ENCODE data around the gene C6orf136. TPM values are rescaled to one million over a fixed set of nuclear protein-coding genes. Genes with fewer than 3 reads are reported as not detected.

C6orf136 gene
- total RNA-seq, 2 donors from 2014 or later = 17.9 to 24.3 TPM

GRCh38 chr6:30690403-30691207 lies 43.7 kb downstream of the C6orf136 start, which contains the start of gene NRM:
NRM (minus strand) TSS chr6:30690984; CDS start chr6:30690974, 10 bp downstream.
- Histone ChIP-seq H3K4me1 (ENCODE audit: control insufficient read depth, insufficient read depth, low read length) (no peaks in the 10 kb centered on the region), H3K4me3 (ENCODE audit: low read length) (peak within 1 kb of the TSS; percentile 94), H3K27me3 (ENCODE audit: control insufficient read depth, insufficient read depth, low read length, poor library complexity, severe bottlenecking) (no peaks in the 10 kb centered on the region), H3K27ac (ENCODE audit: low read depth, low read length) (peak within 1 kb of the TSS; percentile 61), H3K36me3 (ENCODE audit: control insufficient read depth, insufficient read depth, low read length) (no peaks in the 10 kb centered on the region), H3K9ac (ENCODE audit: extremely low read depth, low read length, poor library complexity, severe bottlenecking) (peak within 1 kb of the TSS; percentile 32), H3K9me3 (ENCODE audit: control insufficient read depth, low read length) (no peaks in the 10 kb centered on the region)
- Mint-ChIP-seq H3K4me1 (peaks cover 34% of the 10 kb centered on the region), H3K27ac (peak within 1 kb of the TSS; percentile 82), H3K4me3 (peak within 1 kb of the TSS; percentile 78), H3K36me3 (ENCODE audit: low read depth) (peaks cover 4% of the 10 kb centered on the region), H3K27me3 (ENCODE audit: insufficient read depth) (no peaks in the 10 kb centered on the region), H3K9me3 (no peaks in the 10 kb centered on the region)
- TF ChIP-seq, protein P1, sequence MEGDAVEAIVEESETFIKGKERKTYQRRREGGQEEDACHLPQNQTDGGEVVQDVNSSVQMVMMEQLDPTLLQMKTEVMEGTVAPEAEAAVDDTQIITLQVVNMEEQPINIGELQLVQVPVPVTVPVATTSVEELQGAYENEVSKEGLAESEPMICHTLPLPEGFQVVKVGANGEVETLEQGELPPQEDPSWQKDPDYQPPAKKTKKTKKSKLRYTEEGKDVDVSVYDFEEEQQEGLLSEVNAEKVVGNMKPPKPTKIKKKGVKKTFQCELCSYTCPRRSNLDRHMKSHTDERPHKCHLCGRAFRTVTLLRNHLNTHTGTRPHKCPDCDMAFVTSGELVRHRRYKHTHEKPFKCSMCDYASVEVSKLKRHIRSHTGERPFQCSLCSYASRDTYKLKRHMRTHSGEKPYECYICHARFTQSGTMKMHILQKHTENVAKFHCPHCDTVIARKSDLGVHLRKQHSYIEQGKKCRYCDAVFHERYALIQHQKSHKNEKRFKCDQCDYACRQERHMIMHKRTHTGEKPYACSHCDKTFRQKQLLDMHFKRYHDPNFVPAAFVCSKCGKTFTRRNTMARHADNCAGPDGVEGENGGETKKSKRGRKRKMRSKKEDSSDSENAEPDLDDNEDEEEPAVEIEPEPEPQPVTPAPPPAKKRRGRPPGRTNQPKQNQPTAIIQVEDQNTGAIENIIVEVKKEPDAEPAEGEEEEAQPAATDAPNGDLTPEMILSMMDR (conservative IDR thresholded peaks at IDR 0.05) = no peak
- peak; percentile 93 for DNase-seq
- 1 to 3% methylated on average over 24 to 40 of the region's 40 CpGs for WGBS, 2 experiments (ENCODE audit: insufficient coverage in 1 of 2, insufficient read length in 1 of 2)

DNA sequence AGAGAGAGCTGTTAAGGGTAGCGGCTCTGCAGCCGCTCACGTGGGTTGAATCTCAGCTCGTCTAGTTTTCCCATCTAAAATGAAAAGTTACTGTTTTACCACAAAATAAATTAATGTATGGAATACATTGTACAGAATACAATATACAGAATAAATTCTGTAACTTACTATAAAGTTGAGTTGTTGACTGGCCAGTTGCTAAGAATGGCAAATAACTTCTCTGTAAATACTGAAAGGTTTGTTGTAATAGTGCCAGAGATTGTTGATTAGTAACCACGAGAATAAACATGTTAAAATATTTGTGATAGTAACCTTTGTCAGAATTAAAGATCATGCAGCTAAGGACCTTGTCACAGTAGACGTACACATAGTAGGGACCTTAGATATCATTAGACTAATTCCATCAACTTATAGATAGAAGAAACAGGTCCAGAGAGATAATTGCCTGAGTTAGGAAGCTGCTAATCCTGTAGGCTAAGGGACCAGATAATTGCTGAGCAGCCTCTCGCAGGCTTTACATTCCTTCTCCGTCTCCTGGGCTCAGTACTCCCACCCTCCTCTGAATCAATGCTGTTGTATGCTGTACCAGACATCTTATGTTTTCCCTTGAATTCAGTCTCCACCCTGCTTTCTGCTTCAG lies 44.4 kb downstream of the C6orf136 start:
- WGBS, 2 experiments (ENCODE audit: insufficient coverage in 1 of 2, insufficient read length in 1 of 2) = 22 to 56% methylated on average over 3 to 8 of the region's 8 CpGs
- Mint-ChIP-seq H3K9me3 (no peaks in the 10 kb centered on the region), H3K27me3 (ENCODE audit: insufficient read depth) (no peaks in the 10 kb centered on the region), H3K4me1 (peaks cover 34% of the 10 kb centered on the region), H3K4me3 (peak overlapping the region; percentile 78), H3K27ac (peak overlapping the region; percentile 82), H3K36me3 (ENCODE audit: low read depth) (peaks cover 4% of the 10 kb centered on the region)
- Histone ChIP-seq H3K36me3 (ENCODE audit: control insufficient read depth, insufficient read depth, low read length) (no peaks in the 10 kb centered on the region), H3K9ac (ENCODE audit: extremely low read depth, low read length, poor library complexity, severe bottlenecking) (peak overlapping the region; percentile 32), H3K4me1 (ENCODE audit: control insufficient read depth, insufficient read depth, low read length) (no peaks in the 10 kb centered on the region), H3K9me3 (ENCODE audit: control insufficient read depth, low read length) (no peaks in the 10 kb centered on the region), H3K4me3 (ENCODE audit: low read length) (peak overlapping the region; percentile 94), H3K27ac (ENCODE audit: low read depth, low read length) (peak overlapping the region; percentile 44), H3K27me3 (ENCODE audit: control insufficient read depth, insufficient read depth, low read length, poor library complexity, severe bottlenecking) (no peaks in the 10 kb centered on the region)
- DNase-seq = no peak
- TF ChIP-seq, protein P1 (conservative IDR thresholded peaks at IDR 0.05) = no peak

DNA sequence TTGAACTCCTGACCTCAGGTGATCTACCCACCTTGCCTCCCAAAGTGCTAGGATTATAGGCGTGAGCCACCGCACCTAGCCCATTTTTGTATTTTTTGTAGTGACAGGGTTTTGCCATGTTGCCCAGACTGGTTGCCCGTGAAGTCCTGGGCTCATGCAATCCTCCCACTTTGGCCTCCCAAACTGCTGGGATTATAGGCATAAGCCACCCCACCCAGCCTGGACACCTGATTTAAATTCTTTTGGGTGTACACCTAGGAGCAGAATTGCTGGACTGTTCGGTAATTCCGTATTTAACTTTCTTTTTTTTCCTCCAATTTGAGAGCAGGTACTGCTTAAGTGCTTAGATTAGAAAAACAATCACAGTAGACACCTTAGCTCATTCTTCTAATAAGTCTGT lies 49.5 kb downstream of the C6orf136 start:
- 93 to 96% methylated on average over 5 of the region's 5 CpGs for WGBS, 2 experiments (ENCODE audit: insufficient coverage in 1 of 2, insufficient read length in 1 of 2)
- H3K27ac Mint-ChIP-seq = no peak overlapping the region
- no peak for DNase-seq
- Histone ChIP-seq H3K36me3 (ENCODE audit: control insufficient read depth, insufficient read depth, low read length) (peaks cover 17% of the 10 kb centered on the region), H3K27me3 (ENCODE audit: control insufficient read depth, insufficient read depth, low read length, poor library complexity, severe bottlenecking) (no peaks in the 10 kb centered on the region), H3K4me1 (ENCODE audit: control insufficient read depth, insufficient read depth, low read length) (no peaks in the 10 kb centered on the region), H3K4me3 (ENCODE audit: low read length) (no peak overlapping the region), H3K9ac (ENCODE audit: extremely low read depth, low read length, poor library complexity, severe bottlenecking) (no peak overlapping the region), H3K27ac (ENCODE audit: low read depth, low read length) (no peak overlapping the region), H3K9me3 (ENCODE audit: control insufficient read depth, low read length) (no peaks in the 10 kb centered on the region)
- H3K4me1 Mint-ChIP-seq = peaks cover 5% of the 10 kb centered on the region
- TF ChIP-seq, protein P1 (conservative IDR thresholded peaks at IDR 0.05) = no peak
- no peak overlapping the region for H3K4me3 Mint-ChIP-seq
- no peaks in the 10 kb centered on the region for H3K9me3 Mint-ChIP-seq
- no peaks in the 10 kb centered on the region for H3K27me3 Mint-ChIP-seq (ENCODE audit: insufficient read depth)
- peaks cover 17% of the 10 kb centered on the region for H3K36me3 Mint-ChIP-seq (ENCODE audit: low read depth)
